IMR-90 (cell line): ENCODE measurements around the gene PLCH1.
A peak's percentile ranks its signal among the peaks of the same experiment; 100 is the strongest.

Experiments used
- CEBPB ChIP-seq: IDR thresholded peaks from 2 replicates; pipeline ENCODE4 v1.6.1; 2012; ENCODE audit warnings: low read depth, low read length, improper control_type of control experiment
- FOS ChIP-seq: fragments of 150-350 bp; IDR thresholded peaks from 2 replicates; pipeline ENCODE4 v1.6.1; 2016; ENCODE audit warnings: low read depth, low read length
- NFE2L2 ChIP-seq: fragments of 150-350 bp; IDR thresholded peaks from 2 replicates; pipeline ENCODE4 v1.6.1; 2016; ENCODE audit warnings: low read depth, mild to moderate bottlenecking, low read length
- RAD21 ChIP-seq: IDR thresholded peaks from 2 replicates; pipeline ENCODE4 v1.6.1; 2012; ENCODE audit warnings: low read length, improper control_type of control experiment
- RFX5 ChIP-seq: IDR thresholded peaks from 2 replicates; pipeline ENCODE4 v1.8.0; 2012; ENCODE audit warnings: low read depth, mild to moderate bottlenecking, low read length, moderate library complexity
- USF2 ChIP-seq: fragments of 150-350 bp; IDR thresholded peaks from 2 replicates; pipeline ENCODE4 v1.6.1; 2017; ENCODE audit warnings: mild to moderate bottlenecking, antibody characterized with exemption, low read length, low read depth
- TF ChIP-seq, protein P1 (sequence below): conservative IDR thresholded peaks from 2 replicates; pipeline ENCODE4 v1.5.1; 2012; ENCODE audit warnings: mild to moderate bottlenecking, low read depth, low read length, improper control_type of control experiment
- TF ChIP-seq, protein P2 (sequence below): fragments of 150-350 bp; IDR thresholded peaks from 2 replicates; pipeline ENCODE4 v1.6.1; 2016; ENCODE audit warnings: low read depth, mild to moderate bottlenecking, low read length, moderate library complexity, borderline replicate concordance

GRCh38 chr3:155631323-155632019 lies 113.4 kb downstream of the PLCH1 start:
- TF ChIP-seq RFX5: no peak
- TF ChIP-seq, protein P1, sequence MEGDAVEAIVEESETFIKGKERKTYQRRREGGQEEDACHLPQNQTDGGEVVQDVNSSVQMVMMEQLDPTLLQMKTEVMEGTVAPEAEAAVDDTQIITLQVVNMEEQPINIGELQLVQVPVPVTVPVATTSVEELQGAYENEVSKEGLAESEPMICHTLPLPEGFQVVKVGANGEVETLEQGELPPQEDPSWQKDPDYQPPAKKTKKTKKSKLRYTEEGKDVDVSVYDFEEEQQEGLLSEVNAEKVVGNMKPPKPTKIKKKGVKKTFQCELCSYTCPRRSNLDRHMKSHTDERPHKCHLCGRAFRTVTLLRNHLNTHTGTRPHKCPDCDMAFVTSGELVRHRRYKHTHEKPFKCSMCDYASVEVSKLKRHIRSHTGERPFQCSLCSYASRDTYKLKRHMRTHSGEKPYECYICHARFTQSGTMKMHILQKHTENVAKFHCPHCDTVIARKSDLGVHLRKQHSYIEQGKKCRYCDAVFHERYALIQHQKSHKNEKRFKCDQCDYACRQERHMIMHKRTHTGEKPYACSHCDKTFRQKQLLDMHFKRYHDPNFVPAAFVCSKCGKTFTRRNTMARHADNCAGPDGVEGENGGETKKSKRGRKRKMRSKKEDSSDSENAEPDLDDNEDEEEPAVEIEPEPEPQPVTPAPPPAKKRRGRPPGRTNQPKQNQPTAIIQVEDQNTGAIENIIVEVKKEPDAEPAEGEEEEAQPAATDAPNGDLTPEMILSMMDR: no peak
- TF ChIP-seq FOS: no peak
- TF ChIP-seq NFE2L2: no peak
- no peak for TF ChIP-seq USF2
- TF ChIP-seq, protein P2, sequence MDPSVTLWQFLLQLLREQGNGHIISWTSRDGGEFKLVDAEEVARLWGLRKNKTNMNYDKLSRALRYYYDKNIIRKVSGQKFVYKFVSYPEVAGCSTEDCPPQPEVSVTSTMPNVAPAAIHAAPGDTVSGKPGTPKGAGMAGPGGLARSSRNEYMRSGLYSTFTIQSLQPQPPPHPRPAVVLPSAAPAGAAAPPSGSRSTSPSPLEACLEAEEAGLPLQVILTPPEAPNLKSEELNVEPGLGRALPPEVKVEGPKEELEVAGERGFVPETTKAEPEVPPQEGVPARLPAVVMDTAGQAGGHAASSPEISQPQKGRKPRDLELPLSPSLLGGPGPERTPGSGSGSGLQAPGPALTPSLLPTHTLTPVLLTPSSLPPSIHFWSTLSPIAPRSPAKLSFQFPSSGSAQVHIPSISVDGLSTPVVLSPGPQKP: no peak
- peak; percentile 77 for TF ChIP-seq CEBPB
- TF ChIP-seq RAD21: no peak
